Measurements from ENCODE around the gene COL9A3.

The COL9A3 gene

DNA sequence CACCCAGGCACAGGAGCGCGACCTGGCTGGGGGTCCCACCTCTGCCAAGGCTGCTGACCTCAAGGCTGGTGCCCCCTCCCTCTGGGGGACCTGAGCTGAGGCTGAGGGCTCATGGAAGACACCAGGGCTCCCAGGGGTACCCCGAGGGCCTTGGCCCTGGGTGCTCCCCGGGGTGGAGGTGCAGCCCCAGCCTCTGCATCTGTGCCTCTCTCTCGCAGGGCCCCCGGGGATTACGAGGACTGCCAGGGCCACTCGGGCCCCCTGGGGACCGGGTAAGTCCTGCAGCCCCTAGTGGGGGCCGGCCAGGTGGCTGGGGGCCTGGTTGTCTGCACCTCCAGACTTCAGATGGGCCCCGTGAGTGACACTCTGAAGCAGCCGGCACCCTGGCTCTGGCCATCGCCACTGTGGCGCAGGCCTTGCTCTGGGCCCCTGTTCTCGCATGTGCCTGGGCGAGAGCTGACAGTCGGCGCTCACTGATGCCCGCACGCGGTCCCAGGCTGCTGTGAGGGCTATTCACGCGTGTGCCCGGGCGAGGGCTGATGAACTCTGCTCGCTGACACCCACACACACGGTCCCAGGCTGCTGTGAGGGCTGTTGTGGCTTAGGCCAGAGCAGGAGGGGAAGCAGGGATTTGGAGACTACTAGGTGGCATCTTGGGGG lies 9.3 kb downstream of the COL9A3 start:
- DNase-seq: peak; percentile 18 to 40

DNA sequence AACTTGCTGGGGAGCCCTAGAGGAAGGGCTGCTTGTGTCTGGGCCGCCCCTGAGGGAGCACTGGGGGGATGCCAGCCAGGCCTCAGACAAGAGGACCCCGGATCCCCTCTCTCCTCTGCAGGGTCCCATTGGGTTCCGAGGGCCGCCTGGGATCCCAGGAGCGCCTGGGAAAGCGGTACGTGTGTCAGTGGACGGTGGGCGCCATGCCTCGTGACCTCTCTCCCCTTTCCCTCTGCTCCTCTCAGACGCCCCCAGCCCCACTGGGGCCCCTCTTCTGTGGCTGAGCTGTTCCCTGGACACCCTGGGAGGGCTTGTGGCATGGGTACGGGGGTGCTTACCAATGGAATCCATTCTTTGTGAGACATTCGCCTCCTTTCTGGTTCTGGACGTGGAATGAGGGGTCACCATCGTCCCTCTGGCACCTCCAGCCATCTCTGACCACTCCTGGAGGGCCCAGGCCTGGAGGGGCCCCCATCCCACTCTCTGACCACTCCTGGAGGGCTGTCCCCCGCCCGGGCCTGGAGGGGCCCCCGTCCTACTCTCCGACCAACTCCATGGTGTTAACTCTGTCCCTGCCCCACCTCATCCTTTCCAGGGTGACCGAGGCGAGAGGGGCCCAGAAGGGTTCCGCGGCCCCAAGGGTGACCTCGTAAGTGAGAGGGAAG lies 9.9 kb downstream of the COL9A3 start:
- no peak for DNase-seq

- DNase-seq: no peak
These were observed 10.6 kb downstream of the COL9A3 start for GRCh38 chr20:62827311-62828038.

DNA sequence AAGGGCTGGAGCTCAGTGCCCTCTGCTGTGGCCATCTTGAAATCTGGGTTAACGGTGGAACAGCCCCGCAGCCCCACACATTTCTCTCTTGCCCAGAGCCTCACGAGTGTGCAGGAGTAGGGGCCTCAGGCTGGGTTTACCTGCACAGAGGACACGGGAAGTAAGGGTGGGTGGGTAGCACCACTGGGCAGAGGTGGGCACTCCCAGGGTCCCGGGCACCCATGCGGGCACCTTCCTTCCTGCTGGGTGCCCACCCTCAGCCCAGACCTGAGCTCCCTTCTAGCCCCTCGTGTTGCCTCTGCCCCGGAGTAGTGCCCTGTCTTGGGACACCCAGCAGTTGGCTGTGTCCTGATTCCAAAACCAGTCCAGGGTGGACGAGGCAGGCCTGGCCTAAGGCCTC lies 11.2 kb downstream of the COL9A3 start:
- no peak for DNase-seq

GRCh38 chr20:62828511-62829230 lies 11.8 kb downstream of the COL9A3 start:
- no peak for DNase-seq

DNA sequence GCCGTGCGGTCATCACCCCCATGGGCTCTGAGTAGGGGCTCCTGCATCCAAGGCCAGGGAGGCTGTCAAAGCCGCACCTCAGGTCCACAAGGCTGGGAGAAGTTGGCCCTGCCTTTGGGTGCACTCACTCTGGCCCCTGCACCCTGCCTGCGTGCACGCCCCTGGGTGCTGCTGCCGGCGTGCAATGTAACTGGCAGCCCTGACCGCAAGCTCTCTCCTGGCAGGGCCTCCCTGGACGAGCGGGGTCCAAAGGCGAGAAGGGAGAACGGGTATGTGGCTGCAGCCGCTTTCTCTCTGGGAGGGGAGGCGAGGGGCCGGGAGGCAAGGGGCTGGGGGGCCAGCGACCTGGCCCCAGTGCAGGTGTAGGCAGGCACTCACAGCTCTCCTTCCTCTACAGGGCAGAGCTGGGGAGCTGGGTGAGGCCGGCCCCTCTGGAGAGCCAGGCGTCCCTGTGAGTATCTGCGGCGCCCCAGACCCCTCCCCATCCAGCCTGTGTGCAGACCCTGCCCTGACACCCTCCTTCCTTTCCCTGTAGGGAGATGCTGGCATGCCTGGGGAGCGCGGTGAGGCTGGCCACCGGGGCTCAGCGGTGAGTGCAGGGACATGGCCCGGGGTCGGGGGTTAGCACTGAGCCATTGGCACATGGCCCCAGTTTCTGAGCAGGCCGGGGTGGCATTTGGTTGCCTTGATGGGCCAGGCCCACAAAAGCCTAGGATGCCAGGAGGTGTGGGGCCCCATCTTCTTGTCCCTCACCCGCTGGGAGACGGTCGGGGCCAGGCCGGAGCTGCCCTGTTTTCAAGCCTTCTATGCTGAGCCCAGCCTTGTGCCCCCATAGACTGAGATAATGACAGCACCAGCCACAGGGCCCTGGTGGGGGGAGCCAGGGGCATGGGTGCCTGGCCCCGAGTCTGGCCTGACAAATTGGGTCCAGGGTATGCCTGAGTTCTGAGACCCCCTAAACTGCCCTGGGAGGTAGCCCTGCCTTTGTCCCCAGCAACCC lies 12.7 kb downstream of the COL9A3 start:
- DNase-seq: no peak

- DNase-seq: no peak
These were observed 13.4 kb downstream of the COL9A3 start for GRCh38 chr20:62830251-62830650.

- no peak for DNase-seq
These were observed 14.0 kb downstream of the COL9A3 start for GRCh38 chr20:62830821-62831220.

- DNase-seq: no peak
These were observed 14.5 kb downstream of the COL9A3 start for GRCh38 chr20:62831361-62831788.

DNA sequence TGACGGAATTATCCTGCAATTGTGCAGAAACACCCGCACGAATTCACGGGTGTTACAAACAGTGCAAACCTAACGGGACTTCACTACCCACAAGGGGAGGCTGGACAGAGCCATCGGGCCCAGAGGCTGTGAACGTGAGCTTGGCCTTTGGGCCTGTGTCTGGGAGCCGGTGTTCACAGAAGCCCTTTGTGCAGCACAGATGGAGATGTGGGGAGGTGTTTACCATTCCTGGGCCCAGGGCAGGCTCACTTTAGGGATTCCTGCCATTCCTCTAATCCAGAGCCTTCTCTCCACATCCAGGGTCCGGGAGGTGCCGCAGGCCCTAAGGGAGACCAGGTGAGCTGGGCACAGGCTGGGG lies 15.0 kb downstream of the COL9A3 start:
- DNase-seq: no peak

DNA sequence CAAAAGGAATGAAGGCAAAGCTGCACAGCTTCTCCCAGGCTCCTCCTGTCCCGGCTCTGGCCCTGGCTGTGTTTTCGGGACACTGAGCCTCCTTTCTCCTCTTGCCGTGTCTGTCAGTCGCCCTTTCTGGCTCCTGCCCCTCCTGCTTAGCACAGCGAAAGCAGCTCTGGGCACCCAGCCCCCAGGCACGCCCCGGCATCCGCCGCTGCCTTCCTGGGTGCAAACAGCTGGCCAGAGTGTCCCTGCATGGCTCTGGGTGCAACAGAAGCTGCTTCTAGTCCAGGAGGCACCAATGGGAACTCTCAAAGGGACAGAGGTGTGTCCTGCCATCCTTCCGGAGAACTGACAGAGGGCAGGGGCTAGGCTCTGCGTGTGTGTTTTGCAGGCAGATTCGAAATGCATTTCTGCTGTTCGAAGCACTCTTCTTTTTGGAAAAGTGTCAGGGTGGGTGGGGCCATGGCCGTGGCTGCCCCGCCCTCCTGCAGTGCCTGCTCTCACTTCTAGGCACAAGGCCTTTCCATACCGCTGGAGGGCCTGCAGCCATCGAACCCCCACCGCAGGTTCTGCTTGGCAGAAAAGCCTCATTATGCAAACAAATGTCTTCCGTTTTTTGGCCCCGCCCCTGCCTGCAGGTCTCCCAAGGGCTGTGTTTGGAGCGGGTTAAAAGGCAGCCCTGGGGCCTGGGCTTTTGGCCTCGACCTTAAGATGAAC lies 15.5 kb downstream of the COL9A3 start:
- DNase-seq: peak; percentile 66 to 85

- no peak for DNase-seq
These were observed 16.1 kb downstream of the COL9A3 start for GRCh38 chr20:62832951-62833391.

GRCh38 chr20:62834967-62835730 lies 18.3 kb downstream of the COL9A3 start:
- no peak for DNase-seq

DNA sequence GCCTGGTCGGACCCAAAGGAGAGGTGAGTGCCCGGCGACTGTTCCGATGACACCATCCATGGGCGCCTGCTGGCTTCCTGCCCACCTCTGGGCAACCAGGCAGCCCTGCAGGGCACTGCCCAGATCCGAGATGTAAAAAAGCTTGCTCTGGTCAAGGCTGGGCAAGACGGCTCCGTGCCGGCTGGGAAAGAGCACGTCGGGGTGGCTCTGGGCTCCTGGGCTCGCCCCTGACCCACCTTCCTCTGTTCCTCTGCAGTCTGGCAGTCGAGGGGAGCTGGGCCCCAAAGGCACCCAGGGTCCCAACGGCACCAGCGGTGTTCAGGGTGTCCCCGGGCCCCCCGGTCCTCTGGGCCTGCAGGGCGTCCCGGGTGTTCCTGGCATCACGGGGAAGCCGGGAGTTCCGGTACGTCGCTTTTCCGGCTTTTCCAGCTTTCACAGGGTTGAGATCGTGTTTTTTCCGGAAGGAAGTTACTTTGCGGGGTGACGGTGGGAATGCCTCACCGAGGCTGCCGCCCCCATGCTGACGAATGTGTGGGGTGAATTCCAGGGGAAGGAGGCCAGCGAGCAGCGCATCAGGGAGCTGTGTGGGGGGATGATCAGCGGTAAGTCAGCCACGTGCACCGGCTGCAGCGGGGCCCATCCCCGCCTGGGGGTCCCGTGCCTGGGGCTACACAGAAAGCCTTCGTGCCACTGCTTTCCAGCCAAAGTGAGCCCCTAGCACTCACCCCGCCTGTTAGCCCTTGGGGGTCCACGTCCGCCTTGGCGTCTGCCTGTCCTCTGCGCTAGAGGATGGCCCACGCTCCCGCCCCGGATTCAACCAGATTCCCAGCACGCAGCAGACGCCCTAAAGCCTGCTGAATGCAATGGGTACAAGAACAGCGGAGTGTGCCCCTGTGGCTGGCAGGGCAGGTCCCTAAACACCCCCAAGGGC lies 19.3 kb downstream of the COL9A3 start:
- DNase-seq: no peak

DNA sequence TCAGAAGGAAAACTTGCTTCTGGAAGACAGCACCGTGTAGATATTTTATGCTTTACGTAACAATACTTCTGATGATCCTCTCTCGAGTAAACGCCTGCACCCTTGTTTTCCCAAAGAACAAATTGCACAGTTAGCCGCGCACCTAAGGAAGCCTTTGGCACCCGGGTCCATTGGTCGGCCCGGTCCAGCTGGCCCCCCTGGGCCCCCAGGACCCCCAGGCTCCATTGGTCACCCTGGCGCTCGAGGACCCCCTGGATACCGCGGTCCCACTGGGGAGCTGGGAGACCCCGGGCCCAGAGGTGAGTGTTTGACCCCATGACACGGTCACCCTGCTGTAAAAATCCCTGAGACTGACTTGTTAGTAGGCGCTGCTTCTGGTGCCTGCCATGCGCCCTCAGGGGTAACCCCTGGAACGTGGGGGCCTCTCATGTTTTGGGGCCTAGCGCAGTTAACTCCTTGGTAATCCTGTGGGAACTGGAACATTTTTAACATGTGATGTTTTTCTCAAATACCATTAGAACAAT lies 20.2 kb downstream of the COL9A3 start:
- DNase-seq: no peak

GRCh38 chr20:62837790-62838127 lies 20.9 kb downstream of the COL9A3 start:
- DNase-seq: no peak

- DNase-seq: no peak
These were observed 21.5 kb downstream of the COL9A3 start for GRCh38 chr20:62838128-62838891.

DNA sequence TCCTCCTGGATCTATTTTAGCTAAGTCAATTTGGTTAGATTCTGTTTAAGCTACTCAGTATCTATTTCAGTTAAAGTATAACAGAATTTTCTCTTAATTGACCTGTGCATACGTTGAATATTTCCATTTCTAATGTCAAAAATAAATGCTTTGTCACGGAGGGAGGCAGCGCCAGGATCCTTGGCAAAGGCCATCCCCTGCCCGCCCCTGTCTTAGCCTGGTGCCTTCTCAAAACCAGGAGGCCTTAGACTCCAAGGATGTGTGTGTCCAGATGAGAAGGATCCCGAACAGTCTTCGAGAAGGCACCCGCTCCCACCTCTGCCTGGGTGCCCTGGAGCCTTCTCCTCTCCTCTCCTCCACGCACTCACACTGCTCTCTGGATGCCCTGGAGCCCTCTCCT lies 22.4 kb downstream of the COL9A3 start:
- no peak for DNase-seq

- no peak for DNase-seq
These were observed 23.0 kb downstream of the COL9A3 start for GRCh38 chr20:62839816-62840215.

All from inflammatory macrophage treated with lipopolysaccharide for 1 hour (primary cell).